Right ventricle myocardium inferior (tissue), 1 donor: ENCODE data around the gene LRP6. TPM values are rescaled to one million over a fixed set of nuclear protein-coding genes. Genes with fewer than 3 reads are reported as not detected.

Source experiments
- ATAC-seq: fragments of 200-7000 bp; cut with Tn5 transposase; one replicate; pipeline ENCODE4 v1.9.1; 2020; ENCODE audit warnings: mild to moderate bottlenecking, moderate library complexity
- DNase-seq: peaks from one replicate; pipeline ENCODE4 v3.0.0; 2021; ENCODE audit errors: missing footprints
- intact Hi-C: fragments of 100-400 bp; cut with DNase I; formaldehyde crosslinking; loops from one replicate; pipeline ENCODE4 v1.11.0; 2022
- total RNA-seq: library from RNA; stranded (reverse); fragmentation: NEBNext Ultra II Directional; extraction: Animal tissue kit (Norgen Biotek cat#: 25700); gene quantifications from one replicate; pipeline ENCODE4 v1.2.1, GENCODE V29; 2021
- donor health status: DM: no; HTN: yes; CAD: no; lungs with severe emphysema.

Gene LRP6
- total RNA-seq, 1 donor from 2014 or later: 20.1 TPM

DNA sequence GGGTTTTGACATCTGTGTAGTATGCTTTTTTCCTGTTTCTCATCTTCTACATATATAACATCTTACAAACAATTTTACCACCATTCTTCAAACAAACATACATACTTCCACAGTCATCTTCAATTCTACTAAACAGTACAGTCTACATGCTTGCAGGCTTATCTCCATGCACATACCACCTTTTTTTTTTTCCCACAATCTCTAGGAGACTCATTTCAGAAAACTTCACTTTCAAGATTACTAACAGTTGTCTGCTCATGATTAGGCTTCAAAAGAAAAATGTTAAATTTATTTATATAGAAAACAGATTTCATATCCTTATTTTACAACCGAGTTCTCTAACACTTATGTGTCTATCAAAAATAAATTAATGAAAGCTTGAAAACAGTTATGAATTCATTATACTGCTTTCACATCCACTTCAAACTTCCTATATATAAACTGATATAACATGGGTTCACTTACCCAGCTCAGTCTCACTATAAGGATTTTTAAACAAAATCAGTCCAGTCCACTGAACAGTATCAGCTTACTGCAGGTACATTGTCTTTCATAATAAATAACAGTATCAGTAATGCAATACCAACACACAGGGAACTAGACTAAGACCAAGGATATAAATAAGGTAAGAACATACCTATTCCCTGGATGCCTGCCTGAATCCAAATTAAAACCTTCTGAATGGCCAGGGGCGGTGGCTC lies 42.5 kb downstream of the LRP6 start:
- intact Hi-C loops: no loop called here
- ATAC-seq (no peak), DNase-seq (no peak)

DNA sequence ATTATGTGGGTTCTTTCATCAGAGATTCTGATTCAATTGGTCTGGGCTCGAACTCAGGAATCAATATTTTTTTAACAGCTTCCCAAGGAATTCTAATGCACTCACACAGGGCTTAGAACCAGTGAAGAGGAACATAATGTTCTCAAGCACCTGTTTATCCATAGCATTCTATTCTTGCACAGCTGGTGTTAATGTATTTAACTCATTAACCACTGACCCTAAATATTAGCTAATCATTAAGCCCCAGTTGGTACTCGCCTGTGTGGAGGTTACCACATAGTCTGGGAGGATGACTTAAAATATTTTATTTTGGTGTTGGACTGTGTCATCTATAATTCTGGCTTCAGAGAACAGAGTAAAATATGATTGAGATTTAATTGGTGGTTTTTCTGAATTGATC lies 45.3 kb downstream of the LRP6 start:
- DNase-seq (no peak), ATAC-seq (no peak)
- intact Hi-C loops: no loop called here

DNA sequence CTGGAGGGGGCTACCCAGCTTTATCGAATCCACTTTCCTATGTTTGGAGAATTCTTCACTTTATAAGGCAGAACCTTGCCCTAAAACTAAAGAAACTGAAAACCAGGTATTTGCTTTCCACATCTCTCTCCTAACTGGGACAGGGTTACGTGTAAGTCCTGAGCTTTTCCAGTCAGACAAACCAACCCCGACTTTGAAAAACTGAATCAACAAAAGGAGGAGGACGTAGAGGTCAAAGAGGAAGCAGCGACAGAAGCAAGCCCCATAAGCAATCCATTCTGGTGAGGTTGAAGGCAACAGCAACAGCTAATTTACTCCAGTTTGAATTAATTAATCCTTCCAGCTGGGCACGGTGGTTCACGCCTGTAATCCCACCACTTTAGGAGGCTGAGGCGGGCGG lies 47.2 kb downstream of the LRP6 start:
- ATAC-seq (no peak), DNase-seq (no peak)
- intact Hi-C loops: no loop called here

DNA sequence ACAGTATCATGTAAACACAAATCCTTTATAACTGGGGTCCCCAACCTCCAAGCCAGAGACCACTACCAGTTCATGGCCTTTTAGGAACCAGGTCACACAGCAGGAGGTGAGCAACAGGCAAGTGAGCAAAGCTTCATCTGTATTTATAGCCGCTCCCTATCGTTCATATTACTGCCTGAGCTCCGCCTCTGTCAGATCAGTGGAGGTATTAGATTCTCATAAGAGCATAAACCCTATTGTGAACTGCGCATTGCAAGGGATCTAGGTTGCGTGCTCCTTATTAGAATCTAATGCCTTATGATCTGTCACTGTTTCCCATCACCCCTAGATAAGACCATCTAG lies 49.9 kb downstream of the LRP6 start:
- intact Hi-C loops: no loop called here
- DNase-seq: no peak
- ATAC-seq: no peak

DNA sequence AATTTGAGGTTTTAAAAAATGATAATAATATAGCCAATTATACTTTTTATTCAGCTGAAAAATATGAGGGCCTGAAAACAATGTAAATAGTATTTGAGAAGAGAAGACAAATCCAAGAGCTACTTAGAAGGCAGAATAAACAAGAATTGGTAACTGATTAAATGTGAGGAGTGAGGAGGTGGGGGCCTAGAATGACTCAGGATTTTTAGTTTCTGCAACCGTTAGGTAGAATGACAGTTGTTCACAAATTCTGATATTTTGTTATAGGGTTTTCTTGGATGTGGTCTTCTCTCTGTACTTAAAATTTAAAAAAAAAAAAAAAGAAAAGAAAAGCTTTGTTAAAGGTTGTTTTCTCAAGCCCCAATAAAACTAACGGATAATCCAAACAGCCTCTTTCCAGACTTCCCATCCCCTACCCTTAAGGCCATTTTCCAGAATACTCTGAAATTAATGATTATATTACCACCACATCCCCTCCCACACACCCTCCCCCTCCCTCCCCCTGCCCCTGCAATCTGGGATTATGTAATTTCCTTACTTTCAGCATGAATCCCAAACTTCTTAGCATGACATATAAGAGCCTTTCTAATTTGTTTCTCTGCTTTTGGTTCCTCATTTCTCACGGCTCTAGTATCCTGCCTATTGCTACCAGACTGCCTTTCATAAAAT lies 50.4 kb downstream of the LRP6 start:
- intact Hi-C loops: no loop called here
- ATAC-seq: no peak

DNA sequence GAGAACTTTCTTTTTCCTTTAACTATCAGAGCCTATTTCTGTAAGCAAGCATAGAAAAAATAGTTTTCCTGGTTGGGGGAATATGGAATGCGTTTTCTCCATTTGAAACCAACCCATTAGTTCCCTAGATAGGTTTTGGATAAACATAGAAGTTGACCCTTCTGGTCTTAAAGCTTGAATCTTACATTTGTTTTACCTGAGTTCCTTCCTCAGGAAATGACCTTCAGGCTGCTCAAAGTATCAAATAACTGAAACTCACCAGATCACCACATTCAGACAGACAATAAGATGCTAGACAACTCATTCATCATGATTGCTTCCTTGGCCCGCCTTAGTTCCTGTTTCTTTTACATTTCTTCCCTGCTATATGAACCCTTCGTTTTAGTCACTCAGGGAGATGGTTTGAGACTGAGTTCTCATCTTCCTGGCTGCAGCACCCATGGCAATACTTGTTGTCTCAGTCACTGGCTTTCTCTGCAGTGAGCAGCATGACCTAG lies 52.2 kb downstream of the LRP6 start:
- intact Hi-C loops: no loop called here
- DNase-seq (no peak), ATAC-seq (no peak)

More for the DNA sequence above, 50.4 kb downstream of the LRP6 start:
- DNase-seq: no peak

DNA sequence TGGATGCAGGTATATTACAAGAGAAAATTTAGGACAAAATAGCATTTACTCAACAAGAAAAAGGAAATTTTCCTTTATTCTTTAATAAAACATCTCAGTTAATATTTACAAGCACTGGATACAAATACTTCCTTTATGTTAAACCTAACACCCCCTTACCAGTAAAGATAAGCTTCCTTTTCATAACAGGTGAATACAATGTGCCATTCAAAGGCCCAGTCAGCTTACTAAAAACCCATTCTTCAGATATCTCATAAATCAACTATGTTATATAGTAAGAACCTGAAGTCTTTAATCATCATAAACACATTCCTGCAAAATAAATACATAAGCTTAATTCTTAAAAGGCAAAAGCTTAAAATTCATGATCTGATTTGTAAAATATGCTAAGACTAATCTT lies 52.6 kb downstream of the LRP6 start:
- no peak for DNase-seq
- intact Hi-C loops: no loop called here
- ATAC-seq: no peak

DNA sequence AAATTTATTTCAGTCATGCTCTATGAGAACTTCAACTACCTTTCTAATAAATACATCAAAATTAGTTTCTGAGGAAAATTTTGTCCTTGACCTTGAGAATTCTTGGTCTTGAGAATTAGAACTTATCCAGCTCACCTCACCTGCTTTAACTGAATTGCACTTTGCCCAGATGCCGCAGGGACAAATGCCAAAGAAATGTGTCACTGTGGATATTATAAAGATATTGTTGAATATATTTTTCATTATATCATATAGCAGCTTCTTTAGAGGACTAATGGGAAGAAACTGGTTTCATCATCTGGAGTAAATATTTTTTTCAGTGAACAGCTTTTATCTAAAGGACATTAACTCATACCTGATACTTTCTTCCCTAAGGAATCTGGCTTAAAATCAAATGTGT lies 54.1 kb downstream of the LRP6 start:
- intact Hi-C loops: no loop called here
- no peak for ATAC-seq
- DNase-seq: no peak

DNA sequence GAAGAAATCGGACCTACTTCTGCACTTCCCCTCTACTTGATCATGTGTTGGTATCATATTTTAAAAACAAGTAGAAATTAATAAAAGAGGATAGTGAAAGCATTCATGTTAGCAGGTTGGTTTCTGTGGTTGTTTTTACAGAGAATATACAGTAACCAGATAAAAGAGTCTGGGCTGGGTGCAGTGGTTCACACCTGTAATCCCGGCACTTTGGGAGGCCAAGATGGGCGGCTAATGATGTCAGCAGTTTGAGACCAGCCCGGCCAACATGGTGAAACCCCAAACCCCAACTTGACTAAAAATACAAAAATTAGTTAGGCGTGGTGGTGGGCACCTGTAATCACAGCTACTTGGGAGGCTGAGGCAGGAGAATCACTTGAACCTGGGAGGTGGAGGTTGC lies 55.9 kb downstream of the LRP6 start:
- intact Hi-C loops: no loop called here
- DNase-seq (no peak), ATAC-seq (no peak)

DNA sequence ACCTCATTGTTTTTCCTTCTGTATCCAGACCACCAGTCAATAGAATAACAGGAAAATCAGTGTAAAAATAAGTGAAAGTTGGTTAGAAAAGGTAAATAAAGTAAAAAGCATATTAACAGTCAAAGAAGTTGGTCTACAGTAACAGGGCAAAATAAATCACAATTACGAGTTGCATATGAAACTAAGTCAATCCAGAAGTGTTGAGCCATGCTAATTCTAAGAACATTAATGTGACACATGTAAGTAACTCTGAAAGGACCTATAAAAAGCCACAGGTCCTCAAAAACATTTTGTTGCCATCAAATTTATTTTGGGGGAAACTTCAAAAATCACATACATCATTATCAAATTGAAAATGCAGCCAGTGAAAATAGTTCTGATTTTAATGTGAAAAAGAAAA lies 56.4 kb downstream of the LRP6 start:
- intact Hi-C loops: no loop called here
- no peak for ATAC-seq

DNA sequence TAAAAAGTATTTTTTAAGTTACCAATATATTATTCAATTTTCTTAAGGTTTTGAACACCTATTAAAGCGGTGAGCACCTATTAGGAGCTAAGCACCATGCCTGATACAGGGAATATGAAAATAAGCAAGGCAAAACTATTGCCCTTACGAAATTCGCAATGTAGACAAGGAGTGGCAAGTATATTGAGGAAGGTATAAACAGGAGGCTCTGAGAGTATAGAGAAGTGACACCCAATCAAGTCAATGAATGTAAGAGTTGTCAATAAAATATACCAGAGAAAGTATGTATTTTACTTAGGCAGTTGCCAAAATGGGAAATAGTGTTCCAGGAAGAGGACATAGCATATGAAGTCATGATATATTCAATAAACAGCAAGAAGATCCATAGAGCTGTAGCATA lies 57.2 kb downstream of the LRP6 start:
- DNase-seq (no peak), ATAC-seq (no peak)
- intact Hi-C loops: no loop called here

More for the DNA sequence above, 56.4 kb downstream of the LRP6 start:
- no peak for DNase-seq

DNA sequence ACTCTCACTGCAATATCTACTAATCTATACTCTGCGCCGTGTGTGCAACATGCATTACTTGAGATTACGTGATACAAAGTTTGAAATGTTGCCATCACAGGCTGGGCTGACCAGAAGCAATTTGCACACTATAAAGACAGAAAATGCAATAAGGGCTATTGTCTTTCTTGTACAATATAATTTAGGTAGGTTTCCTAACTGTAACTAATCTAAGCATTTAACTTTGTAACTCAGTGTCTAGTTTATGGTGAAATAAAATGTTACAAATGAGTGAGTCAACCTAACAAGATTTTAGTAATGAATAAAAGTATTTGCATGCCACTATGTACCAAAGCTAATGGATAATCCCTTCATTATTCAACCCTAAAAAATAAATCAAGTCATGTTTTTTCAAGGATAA lies 57.8 kb downstream of the LRP6 start:
- DNase-seq (no peak), ATAC-seq (no peak)
- intact Hi-C loops: no loop called here

DNA sequence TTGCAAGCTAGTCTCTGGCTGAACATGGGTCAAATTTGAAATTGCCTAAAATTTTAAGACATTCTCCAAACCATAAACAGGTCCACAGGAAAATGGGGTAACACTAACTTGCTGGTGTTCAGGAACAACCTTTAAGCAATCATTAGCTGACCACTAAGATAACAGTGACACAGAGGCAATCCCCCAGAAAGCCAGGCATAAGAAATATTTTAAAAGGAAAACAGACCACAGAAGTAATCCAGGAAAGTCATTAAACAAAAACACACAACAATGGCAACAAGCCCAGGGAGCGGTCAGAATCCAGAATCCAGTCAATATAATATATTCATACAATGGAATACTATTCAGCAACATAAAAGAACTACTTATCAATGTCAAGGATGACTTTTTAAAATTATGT lies 59.1 kb downstream of the LRP6 start:
- no peak for ATAC-seq
- intact Hi-C loops: no loop called here

DNA sequence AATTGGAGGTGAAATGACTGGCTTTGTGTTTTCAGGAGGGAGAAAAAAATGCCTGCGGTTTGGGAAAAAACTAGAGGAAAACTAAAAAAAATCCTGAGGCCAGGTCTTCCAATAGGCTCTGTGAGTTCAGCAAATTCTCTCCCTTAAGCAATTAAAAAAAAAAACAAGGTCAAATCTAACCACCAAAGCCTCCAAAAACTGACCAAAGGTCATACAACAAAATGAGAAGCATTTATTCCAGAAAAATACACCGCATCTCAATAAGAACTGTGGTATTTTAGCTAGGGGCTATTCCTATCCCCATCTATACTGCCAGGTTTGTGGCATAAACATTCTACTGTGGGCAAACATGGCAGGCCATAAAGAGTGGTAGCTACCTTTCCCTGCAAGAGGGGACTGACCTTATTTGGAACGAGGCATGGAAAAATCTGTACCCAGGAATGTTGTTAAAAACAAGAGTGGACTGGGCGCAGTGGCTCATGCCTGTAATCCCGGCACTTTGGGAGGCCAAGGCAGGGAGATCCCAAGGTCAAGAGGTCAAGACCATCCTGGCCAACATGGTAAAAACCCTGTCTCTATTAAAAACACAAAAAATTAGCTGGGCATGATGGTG lies 60.0 kb downstream of the LRP6 start:
- DNase-seq: peak; percentile 45

More for the DNA sequence above, 59.1 kb downstream of the LRP6 start:
- DNase-seq: no peak

DNA sequence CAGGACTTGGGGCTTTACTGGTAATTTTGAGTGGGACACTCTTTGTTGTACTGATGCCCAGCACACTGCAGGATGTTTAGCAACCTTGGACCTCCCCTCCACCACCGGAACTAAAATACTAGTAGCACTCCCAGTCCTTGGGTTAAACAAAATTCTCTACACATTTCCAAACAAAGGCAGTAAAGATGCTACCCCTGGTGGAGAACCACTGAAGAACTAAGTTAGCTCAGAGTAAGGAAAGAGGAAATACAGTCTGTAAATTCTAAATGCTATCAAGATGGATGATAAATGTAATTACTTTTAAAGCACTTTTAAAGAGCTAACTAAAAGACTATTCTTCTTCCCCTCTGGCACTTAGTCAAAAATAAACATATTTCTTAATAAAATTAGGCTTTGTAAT lies 64.1 kb downstream of the LRP6 start:
- DNase-seq: no peak
- intact Hi-C loops: no loop called here
- ATAC-seq: no peak

More for the DNA sequence above, 60.0 kb downstream of the LRP6 start:
- intact Hi-C loops: no loop called here
- ATAC-seq: no peak

DNA sequence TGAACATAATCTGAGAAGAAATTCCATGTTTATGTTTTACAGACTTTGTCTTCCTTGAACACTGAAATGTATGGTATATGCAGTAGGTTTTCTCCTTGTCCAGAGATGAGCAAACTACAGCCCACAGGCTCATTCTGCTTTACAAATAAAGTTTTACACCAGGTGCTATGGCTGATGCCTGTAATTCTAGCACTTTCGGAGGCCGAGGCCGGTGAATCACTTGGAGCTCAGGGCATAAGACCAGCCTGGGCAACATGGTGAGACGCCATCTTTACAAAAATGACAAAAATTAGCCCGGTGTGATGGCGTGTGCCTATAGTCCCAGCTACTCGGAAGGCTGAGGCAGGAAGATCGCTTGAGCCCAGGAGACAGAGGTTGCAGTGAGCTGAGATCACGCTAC lies 64.7 kb downstream of the LRP6 start:
- peak; percentile 16 for ATAC-seq
- intact Hi-C loops: no loop called here

DNA sequence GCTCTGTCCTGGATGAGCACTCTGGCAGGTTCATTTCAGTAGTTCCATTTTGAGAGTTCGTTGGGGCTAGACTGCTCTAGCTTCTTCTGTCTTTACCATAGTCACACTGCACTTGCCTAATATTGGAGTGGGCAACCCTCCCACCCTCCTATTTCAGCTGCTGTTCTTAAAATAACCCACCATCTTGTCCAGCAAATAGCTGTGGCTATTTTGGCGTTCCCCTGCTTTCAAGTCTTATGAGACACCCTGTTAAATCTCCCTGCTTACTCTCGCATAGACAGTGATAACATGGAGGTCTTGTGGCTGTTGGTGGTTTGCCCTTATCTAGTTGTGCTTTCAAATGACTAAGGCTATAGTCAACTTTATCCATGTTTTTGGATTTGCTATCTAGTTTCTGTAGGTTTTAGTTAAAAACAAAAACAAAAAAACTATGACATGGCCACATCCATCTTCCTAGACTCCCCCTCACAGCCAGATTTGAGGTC lies 65.5 kb downstream of the LRP6 start:
- ATAC-seq (peak; percentile 71), DNase-seq (no peak)
- intact Hi-C loops: no loop called here

More for the DNA sequence above, 64.7 kb downstream of the LRP6 start:
- DNase-seq: no peak

DNA sequence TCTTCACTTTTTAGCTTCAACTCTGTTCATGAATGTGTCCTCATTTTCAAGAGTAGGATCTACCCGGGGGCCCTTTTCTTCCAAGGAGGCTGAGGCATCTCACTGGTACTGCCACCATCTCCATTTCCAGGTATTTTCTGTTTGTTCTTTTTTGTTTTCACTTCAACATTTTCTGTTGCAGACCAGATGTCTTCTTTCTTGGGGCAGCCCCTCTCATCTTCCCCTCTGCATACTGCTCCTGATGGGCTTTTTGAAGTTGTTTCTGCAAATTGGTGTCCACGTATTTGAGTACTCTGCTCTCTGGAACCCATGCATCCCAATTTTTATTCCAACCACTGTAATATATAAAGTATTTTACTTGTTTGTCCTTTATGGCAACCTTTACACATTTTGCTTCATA lies 66.5 kb downstream of the LRP6 start:
- no peak for ATAC-seq

DNA sequence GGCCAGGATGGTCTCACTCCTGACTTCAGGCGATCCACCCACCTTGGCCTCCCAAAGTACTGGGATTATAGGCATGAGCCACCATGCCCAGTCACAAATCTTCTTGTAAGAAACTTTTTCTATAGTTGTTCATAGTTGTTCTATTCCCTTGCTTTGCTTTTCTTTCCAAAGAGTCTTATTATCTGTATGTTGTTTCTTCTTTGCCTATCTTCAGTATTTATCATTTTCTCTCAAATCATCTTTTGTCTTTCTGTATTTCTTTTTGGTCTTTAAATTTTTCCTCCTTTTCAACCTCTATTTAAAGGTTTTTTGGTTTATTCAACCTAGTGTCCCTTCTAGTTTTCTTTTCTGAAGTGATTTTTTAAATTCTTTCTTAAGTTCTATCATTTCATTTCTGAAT lies 68.7 kb downstream of the LRP6 start:
- ATAC-seq: no peak
- intact Hi-C loops: no loop called here
- no peak for DNase-seq

More for the DNA sequence above, 66.5 kb downstream of the LRP6 start:
- intact Hi-C loops: no loop called here
- DNase-seq: no peak

DNA sequence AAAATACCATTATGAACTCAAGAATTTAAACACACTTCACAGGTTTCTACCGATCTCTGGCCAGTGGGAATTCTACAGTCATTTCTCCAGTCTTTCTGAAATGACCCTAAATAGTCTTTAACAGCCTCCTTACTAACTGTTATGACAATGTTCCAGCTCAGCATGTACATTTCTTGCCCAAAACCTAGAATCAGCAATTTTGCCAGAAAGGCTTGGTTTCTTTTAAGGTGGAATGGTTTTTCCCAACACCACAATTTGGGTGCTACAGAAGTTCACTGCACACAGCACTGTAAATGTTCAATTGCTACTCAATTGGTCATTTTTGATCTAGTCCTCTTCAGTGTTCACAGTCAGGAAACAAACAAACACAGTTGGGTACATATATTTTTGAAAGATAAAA lies 69.7 kb downstream of the LRP6 start:
- intact Hi-C loops: no loop called here
- no peak for ATAC-seq

More for the DNA sequence above, 69.7 kb downstream of the LRP6 start:
- no peak for DNase-seq
